ENCODE results near the gene ST8SIA5. TPM values are rescaled to one million over a fixed set of nuclear protein-coding genes. Genes with fewer than 3 reads are reported as not detected.

Gene ST8SIA5
- total and polyA plus RNA-seq, 9 of the 15 experiments (the other 6 are each of a cell fraction or from before 2014, with no cell fraction given) = 0.03 to 0.33 (median 0.06) TPM; not detected in 5

DNA sequence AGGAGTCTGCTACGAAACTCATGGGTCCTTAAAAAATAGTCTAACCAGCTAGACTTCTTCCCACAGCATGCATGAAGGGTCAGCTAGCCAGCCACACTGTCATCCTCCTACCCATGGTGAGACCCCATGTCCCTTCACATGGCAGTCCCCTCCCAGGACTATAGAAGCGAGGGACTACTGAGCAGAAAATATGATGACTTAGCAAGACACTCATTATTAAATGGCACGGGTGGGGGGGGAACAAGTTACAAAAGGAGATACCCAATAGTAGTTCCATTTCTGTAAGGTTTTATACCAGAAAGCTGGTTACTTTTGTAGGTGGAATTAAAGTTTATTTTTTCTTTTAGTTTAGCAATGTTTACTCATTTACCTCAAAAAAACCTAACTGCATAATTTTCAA, 31.5 kb downstream of the ST8SIA5 start:
- ChIA-PET CTCF (ENCODE audit: low intra/inter-chr PET ratio) (no interaction called here), POLR2A (no interaction called here)
- 0% methylated on average over 3 of the region's 3 CpGs for WGBS (ENCODE audit: insufficient coverage, low coverage, missing lambda C conversion rate)
- no peak overlapping the region for H3K9ac ChIP-seq (ENCODE audit: insufficient read depth in 1 of 2, low read depth in 2 of 2, low read length in 2 of 2)
- no peak for DNase-seq (ENCODE audit: extremely low read depth in 1 of 4, low spot score in 3 of 4)
- no peak overlapping the region for H2AFZ ChIP-seq (ENCODE audit: low read depth, low read length)
- no peak for TF ChIP-seq ZNF778 (CRISPR knock-in tag; IDR thresholded peaks at IDR 0.05)
- peak; percentile 14; the same call in 1 of the 2 replicates for TF ChIP-seq C11orf30 (IDR thresholded peaks at IDR 0.05; ENCODE audit: low read depth)
- TF ChIP-seq PRPF4 (IDR thresholded peaks at IDR 0.05; ENCODE audit: insufficient read depth, low read depth, low read length, poor library complexity, severe bottlenecking) = no peak
- in situ Hi-C loops (cut with MboI) (loop anchor here (10.0 kb wide), 1 partner anchor 299 kb away; no protein-coding TSS in a partner anchor), intact Hi-C loops (cut with micrococcal nuclease) (no loop called here)
- no peak overlapping the region for H3K4me2 ChIP-seq (ENCODE audit: insufficient read depth, low read length)
- no peak for ATAC-seq
- H3K27ac ChIP-seq (ENCODE audit: extremely low read depth, low read depth, low read length) = no peak overlapping the region
- no peaks in the 10 kb centered on the region for H3K79me2 ChIP-seq (ENCODE audit: control insufficient read depth, insufficient read depth, low read length)
- no peak overlapping the region for H3K4me3 ChIP-seq
- no peaks in the 10 kb centered on the region for H3K4me1 ChIP-seq (replicated peaks in 1 of 2; ENCODE audit: control insufficient read depth in 2 of 2, insufficient read depth in 2 of 2, low read length in 2 of 2)
- peaks cover 0 to 18% of the 10 kb centered on the region in 2 experiments; a peak in 2 of 5 replicates for H3K27me3 ChIP-seq (ENCODE audit: control insufficient read depth in 2 of 2, insufficient read depth in 2 of 2, low read length in 2 of 2)
- H4K20me1 ChIP-seq (replicated peaks; ENCODE audit: control insufficient read depth, insufficient read depth, low read length) = no peaks in the 10 kb centered on the region
- BruUV-seq (replicated peaks) = no TSS peak
- H3K9me3 ChIP-seq (replicated peaks; ENCODE audit: control insufficient read depth, insufficient read depth, low read depth, low read length) = no peaks in the 10 kb centered on the region
- FAIRE-seq = no peak
- no peaks in the 10 kb centered on the region for H3K36me3 ChIP-seq (ENCODE audit: control insufficient read depth, insufficient read depth, low read length)
- no peaks in the 10 kb centered on the region for H3K9me1 ChIP-seq (ENCODE audit: control insufficient read depth, insufficient read depth, low read length)

DNA sequence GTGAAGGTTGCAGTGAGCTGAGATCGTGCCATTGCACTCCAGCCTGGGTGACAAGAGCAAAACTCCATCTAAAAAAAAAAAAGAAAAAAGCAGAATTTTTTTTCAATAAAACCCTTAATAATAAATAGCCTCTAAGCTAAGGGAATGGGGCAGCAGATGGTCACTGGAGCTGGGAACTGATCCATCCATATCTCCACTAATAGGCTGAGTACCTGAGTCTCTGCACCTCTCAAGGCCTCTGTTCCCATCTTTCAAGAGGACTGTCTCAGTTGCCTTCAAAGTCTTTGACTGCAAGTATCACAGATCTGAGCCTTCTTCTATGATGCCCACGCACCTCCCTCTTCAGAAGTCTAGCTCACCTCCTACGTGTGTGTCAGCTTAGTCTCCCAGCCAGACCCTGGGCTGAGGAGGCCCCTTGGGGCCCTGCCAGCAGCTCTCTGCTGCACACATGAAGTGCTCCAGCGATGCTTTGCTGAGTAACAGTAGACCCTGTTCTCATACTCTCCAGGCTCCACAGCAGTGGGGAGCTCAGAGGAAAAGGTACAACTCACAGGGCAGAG, 32.9 kb downstream of the ST8SIA5 start:
- no TSS peak for BruUV-seq (replicated peaks)
- FAIRE-seq (no peak), ATAC-seq (no peak), DNase-seq (ENCODE audit: extremely low read depth in 1 of 4, low spot score in 3 of 4) (no peak)
- Histone ChIP-seq H4K20me1 (replicated peaks; ENCODE audit: control insufficient read depth, insufficient read depth, low read length) (no peaks in the 10 kb centered on the region), H3K4me3 (no peak overlapping the region), H2AFZ (ENCODE audit: low read depth, low read length) (no peak overlapping the region), H3K9ac (ENCODE audit: insufficient read depth in 1 of 2, low read depth in 2 of 2, low read length in 2 of 2) (no peak overlapping the region), H3K4me1 (replicated peaks in 1 of 2; ENCODE audit: control insufficient read depth in 2 of 2, insufficient read depth in 2 of 2, low read length in 2 of 2) (no peaks in the 10 kb centered on the region), H3K9me1 (ENCODE audit: control insufficient read depth, insufficient read depth, low read length) (no peaks in the 10 kb centered on the region), H3K79me2 (ENCODE audit: control insufficient read depth, insufficient read depth, low read length) (no peaks in the 10 kb centered on the region), H3K9me3 (replicated peaks; ENCODE audit: control insufficient read depth, insufficient read depth, low read depth, low read length) (no peaks in the 10 kb centered on the region), H3K4me2 (ENCODE audit: insufficient read depth, low read length) (no peak overlapping the region), H3K27ac (ENCODE audit: extremely low read depth, low read depth, low read length) (no peak overlapping the region), H3K36me3 (ENCODE audit: control insufficient read depth, insufficient read depth, low read length) (no peaks in the 10 kb centered on the region), H3K27me3 (ENCODE audit: control insufficient read depth in 2 of 2, insufficient read depth in 2 of 2, low read length in 2 of 2) (peaks cover 0 to 22% of the 10 kb centered on the region in 2 experiments; a peak in 2 of 5 replicates)
- TF ChIP-seq ZNF644 (tag; IDR thresholded peaks at IDR 0.05; ENCODE audit: low read depth) = no peak
- no peak for TF ChIP-seq DNMT1 (IDR thresholded peaks at IDR 0.05)
- no peak for TF ChIP-seq EGR1 (conservative IDR thresholded peaks at IDR 0.05)
- TF ChIP-seq ZFPM2 (CRISPR knock-in tag; IDR thresholded peaks at IDR 0.05) = no peak
- no peak for TF ChIP-seq U2AF2 (optimal IDR thresholded peaks at IDR 0.05; ENCODE audit: low read depth, low read length)
- TF ChIP-seq ZNF695 (CRISPR knock-in tag; IDR thresholded peaks at IDR 0.05) = no peak
- no peak for TF ChIP-seq DIDO1 (tag; IDR thresholded peaks at IDR 0.05; ENCODE audit: low read depth)
- no peak for TF ChIP-seq CBX3 (IDR thresholded peaks at IDR 0.05; ENCODE audit: borderline replicate concordance in 1 of 2, low read length in 2 of 2)
- TF ChIP-seq ZNF134 (CRISPR knock-in tag; conservative IDR thresholded peaks at IDR 0.05) = no peak
- no peak for TF ChIP-seq GTF2F1 (IDR thresholded peaks at IDR 0.05; ENCODE audit: low read depth, low read length)
- TF ChIP-seq POLR2AphosphoS2 (IDR thresholded peaks at IDR 0.05; ENCODE audit: low read length) = no peak
- no peak for TF ChIP-seq ESRRB (CRISPR knock-in tag; IDR thresholded peaks at IDR 0.05; ENCODE audit: borderline replicate concordance)
- TF ChIP-seq ZBTB1 (CRISPR knock-in tag; IDR thresholded peaks at IDR 0.05; ENCODE audit: borderline replicate concordance, low read depth) = no peak
- TF ChIP-seq RBM17 (IDR thresholded peaks at IDR 0.05; ENCODE audit: borderline replicate concordance, low read depth, low read length) = no peak
- intact Hi-C loops (cut with micrococcal nuclease) = no loop called here
- POLR2A ChIA-PET = no interaction called here
- CTCF ChIA-PET (ENCODE audit: low intra/inter-chr PET ratio) = no interaction called here
- in situ Hi-C loops (cut with MboI) = loop anchor here (10.0 kb wide), 1 partner anchor 301 kb away; no protein-coding TSS in a partner anchor
- 0% methylated on average over 3 of the region's 4 CpGs for WGBS (ENCODE audit: insufficient coverage, low coverage, missing lambda C conversion rate)
